SK-N-SH treated with all-trans-retinoic acid at 6 μM for 48 hours (cell line): ENCODE measurements around the gene SPOUT1.

Experiments
- ESRRG ChIP-seq: fragments of 250-450 bp; sonication (Bioruptor Pico); IDR thresholded peaks from 2 replicates; pipeline ENCODE4 v1.6.1; 2021; ENCODE audit warnings: mild to moderate bottlenecking
- PATZ1 ChIP-seq: fragments of 250-450 bp; sonication (Bioruptor Pico); IDR thresholded peaks from 2 replicates; pipeline ENCODE4 v1.8.0; 2020; ENCODE audit warnings: mild to moderate bottlenecking, moderate library complexity, borderline replicate concordance
- TSHZ2 ChIP-seq: fragments of 250-450 bp; sonication (Bioruptor Pico); IDR thresholded peaks from 2 replicates; pipeline ENCODE4 v1.5.0; 2020; ENCODE audit warnings: mild to moderate bottlenecking, moderate library complexity
- TF ChIP-seq, protein P1 (sequence below): fragments of 250-450 bp; sonication (Bioruptor Pico); IDR thresholded peaks from 2 replicates; pipeline ENCODE4 v1.5.1; 2020; ENCODE audit warnings: low read depth, mild to moderate bottlenecking, moderate library complexity

DNA sequence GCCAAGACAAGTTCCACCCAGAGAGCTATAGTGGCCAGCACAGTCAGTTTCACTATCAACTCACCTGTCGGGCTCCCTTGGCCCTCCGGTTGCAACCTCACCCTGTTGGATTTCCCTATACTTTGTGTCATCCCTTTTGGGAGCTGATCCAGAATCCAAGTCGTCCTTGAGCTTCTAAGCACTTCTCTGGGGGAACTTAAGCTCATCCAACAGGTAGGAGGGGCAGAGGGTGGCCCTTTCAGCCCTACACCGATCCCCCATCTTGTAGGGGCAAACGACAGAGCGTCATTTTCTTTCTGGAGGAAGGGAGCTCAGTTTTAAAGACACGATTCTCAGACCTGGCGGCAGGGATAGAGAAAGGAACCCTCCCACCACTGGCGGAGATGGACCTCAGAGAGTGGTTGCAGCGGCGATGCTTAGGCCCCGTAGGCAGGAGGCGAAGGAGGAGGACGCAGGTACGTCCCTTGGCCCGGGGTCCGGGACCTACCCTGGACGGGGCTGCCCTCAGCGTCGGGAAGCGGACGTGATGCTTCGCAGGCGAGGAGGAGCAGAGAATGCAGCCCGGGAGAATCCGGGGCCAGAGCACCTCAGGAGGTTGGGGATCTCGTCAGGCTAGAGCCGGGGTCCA lies 58.4 kb downstream of the SPOUT1 start:
- no peak for TF ChIP-seq ESRRG (CRISPR knock-in tag)
- TF ChIP-seq, protein P1, sequence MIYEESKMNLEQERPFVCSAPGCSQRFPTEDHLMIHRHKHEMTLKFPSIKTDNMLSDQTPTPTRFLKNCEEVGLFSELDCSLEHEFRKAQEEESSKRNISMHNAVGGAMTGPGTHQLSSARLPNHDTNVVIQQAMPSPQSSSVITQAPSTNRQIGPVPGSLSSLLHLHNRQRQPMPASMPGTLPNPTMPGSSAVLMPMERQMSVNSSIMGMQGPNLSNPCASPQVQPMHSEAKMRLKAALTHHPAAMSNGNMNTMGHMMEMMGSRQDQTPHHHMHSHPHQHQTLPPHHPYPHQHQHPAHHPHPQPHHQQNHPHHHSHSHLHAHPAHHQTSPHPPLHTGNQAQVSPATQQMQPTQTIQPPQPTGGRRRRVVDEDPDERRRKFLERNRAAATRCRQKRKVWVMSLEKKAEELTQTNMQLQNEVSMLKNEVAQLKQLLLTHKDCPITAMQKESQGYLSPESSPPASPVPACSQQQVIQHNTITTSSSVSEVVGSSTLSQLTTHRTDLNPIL (CRISPR knock-in tag): no peak
- no peak for TF ChIP-seq PATZ1 (CRISPR knock-in tag)
- no peak for TF ChIP-seq TSHZ2 (CRISPR knock-in tag)
